HG02943 (cell line): ENCODE results near the gene GBP1.
"Not testable (repeated sequence)": the region's sequence is repeated elsewhere in the genome, so short reads cannot be mapped to it uniquely, and the experiment has no call there.

Experiments
- ATAC-seq: cut with Tn5 transposase; IDR thresholded peaks from one replicate; pipeline ENCODE4 v1.9.1; 2021; ENCODE audit warnings: mild to moderate bottlenecking, low read depth, moderate library complexity; ENCODE audit not compliant: unreplicated experiment

The GBP1 gene

GRCh38 chr1:89022167-89022959, 42.6 kb downstream of the GBP1 start, which contains the start of gene GBP3:
GBP3 (minus strand) TSS chr1:89022866; CDS start chr1:89020721, 2,145 bp downstream.
- peak; percentile 76 for ATAC-seq

- ATAC-seq: not testable (repeated sequence)
These were observed 46.7 kb downstream of the GBP1 start for GRCh38 chr1:89018318-89018717.

GRCh38 chr1:89008511-89008910, 56.5 kb downstream of the GBP1 start:
- no peak for ATAC-seq

- ATAC-seq: no peak
These were observed 59.5 kb downstream of the GBP1 start for GRCh38 chr1:89005286-89006151.
